Activated CD4-positive, alpha-beta T cell treated with anti-CD3 and anti-CD28 coated beads, Interleukin-10, Interleukin-2, amounts not matched to agents 100 ng/mL and 50 ng/mL, durations not matched to agents 16 hours and 8 hours (primary cell): ENCODE measurements around the gene LCNL1.

Experiments used
- DNase-seq: peaks from one replicate; pipeline ENCODE4 v3.0.0-alpha.2; 2020

Gene LCNL1

DNA sequence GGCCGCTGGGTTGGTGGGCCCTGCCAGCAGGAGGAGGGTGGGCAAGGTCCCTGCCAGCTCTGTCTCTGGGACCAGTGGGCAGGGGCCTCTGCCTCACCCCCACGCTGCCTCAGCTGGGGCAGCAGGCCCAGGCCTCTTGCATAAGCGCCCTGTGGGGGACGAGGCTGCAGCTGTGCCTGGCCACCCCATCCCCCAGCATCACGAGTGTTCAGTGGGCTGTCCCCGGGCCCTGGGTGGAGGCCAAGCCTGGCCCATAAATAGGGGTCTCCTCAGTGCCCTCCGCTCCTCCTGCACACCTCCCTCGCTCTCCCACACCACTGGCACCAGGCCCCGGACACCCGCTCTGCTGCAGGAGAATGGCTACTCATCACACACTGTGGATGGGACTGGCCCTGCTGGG is 5.6 kb upstream of the LCNL1 start, which contains the start of gene PTGDS:
Gene PTGDS, plus strand, starts transcription at position 282 of the 400 bp plus-strand sequence. Its CDS starts 75 bp downstream, at position 357.
- DNase-seq, result no peak

DNA sequence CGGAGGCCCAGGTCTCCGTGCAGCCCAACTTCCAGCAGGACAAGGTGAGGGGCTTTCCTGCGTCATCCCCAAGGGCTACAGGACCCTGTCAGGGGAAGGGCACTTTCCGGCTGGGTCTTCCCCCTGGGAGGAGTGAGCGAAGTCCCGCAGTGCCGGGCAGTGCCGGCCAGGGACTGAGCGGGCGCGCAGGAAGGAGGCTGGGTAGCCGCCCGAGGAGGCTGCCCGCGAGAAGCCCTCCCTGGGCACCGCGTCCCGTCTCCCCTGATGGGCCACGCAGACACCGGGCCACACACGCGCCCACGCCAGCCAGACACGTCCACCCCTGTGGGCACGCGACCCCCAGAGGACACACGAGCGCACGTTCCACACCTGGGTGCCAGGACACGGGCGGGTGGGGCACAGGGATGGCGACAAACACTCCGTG is 5.1 kb upstream of the LCNL1 start:
- no peak for DNase-seq

DNA sequence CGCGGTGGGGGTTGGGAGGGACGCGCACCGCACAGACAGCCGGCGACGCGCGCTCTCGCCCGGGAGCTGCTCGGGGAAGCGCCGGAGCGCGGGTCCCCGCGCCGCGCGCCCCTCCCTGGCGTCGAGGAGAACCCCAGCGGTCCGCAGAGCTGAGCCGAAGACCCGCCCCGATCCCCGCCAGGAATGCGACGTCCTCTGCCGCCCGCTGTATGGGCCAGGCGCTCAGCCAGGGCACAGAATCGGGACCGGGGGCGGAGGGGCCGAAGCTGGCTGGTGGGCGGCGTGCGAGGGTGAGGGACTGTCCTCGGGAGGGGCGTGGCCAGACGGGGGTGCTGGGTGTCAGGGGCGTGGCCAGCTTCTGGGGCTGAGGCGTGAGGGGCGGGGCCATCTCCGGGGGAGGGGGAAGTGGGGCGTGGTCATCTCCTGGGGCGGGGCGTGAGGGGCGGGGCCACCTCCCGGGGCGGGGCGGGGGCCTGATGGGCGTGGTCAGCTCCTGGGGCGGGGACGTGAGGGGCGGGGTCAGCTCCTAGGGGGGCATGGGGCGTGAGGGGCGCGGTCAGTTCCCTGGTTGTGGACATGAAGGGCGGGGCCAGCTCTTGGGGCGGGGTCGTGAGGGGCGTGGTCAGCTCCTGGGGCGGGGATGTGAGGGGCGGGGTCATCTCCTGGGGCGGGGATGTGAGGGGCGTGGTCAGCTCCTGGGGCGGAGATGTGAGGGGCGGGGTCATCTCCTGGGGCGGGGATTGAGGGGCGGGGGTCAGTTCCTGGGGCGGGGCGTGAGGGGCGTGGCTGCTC is 4.5 kb upstream of the LCNL1 start:
- DNase-seq, result peak; percentile 67

DNA sequence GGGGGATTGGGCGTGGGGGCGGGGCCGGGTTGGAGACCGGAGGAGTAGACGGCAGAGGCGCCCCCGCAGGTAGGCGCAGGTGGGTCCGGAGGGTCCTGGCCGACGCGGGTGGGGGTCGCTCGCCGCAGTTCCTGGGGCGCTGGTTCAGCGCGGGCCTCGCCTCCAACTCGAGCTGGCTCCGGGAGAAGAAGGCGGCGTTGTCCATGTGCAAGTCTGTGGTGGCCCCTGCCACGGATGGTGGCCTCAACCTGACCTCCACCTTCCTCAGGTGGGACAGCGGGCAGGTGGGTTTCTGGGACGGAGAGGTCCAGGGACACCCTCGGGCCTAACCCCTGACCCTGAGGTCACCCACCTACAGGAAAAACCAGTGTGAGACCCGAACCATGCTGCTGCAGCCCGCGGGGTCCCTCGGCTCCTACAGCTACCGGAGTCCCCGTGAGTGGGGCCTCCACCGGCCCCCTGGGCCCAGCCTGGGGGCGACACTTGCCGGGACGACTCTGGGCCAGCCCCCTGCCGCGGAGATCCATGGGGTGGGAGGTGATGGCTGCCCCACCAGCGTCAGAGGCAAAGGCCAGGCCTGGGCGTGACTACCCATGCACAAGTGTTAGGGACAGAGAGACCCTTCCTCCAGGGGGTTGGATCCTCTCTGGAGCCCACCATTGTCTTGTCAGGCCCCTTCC is 3.8 kb upstream of the LCNL1 start:
- DNase-seq, result no peak

DNA sequence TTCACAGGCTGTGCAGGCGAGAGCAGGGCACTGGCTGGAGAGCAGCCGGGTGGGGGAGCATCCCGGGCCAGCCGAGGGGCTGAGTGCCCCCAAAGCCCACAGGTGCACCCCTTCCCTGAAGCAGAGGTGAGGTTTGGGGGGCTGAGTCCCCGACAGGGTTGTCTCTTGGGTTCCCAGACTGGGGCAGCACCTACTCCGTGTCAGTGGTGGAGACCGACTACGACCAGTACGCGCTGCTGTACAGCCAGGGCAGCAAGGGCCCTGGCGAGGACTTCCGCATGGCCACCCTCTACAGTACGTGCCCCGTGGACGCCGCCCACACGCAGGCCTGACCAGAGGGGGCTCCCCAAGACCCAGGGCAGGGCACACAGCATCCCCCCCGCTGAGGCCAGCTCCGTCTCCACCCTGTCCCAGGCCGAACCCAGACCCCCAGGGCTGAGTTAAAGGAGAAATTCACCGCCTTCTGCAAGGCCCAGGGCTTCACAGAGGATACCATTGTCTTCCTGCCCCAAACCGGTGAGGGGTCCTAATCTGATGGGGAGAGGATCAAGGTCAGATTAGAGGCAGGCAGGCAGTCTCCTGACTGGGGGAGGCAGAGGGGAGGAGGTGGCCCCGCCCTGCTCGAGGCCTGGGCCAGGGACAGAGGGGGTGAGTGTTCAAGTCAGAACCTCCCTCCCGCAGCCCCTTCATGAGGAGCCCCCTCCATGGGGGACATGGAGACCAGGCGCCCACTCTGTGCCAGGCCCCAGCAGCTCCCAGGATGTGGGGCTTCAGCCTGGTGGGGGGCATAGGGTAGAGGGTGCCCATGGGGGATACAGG is 2.8 kb upstream of the LCNL1 start:
- no peak for DNase-seq

DNA sequence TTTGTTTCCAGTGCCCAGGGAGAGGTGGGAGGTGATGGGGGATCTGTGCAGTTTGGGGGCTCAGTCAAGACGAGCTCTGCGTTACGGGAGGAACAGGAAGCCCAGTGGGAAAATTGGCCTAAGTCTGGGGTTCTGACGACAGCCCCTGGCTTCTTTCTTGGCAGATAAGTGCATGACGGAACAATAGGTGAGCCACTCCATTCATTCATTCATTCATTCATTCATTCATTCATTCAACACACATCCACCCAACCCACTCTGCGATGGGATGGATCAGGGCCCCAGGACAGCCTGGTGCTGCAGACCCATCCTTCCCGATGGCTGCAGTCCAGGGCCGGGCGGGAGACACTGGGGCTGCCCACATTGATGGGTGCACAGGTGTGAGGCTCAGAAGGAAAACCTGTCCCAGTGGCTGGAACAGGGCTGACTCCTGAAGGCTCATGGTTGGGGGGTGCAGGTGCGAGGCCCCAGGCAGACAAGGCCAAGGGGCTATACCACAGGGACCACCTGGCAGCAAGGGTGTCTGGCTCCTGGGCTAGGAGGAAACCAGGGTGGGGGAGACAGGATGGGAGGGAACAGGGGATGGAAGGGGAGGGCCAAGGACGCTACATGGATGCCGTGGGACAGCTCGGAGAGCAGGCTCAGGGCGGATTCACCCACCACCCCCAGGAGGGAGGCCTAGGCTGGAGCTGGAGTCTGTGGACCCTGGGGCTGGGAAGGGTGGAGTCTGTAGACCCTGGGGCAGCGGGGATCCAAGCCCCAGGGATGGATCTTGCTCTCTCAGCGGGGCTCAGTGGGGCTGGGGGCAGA is 1.9 kb upstream of the LCNL1 start:
- DNase-seq, result no peak

DNA sequence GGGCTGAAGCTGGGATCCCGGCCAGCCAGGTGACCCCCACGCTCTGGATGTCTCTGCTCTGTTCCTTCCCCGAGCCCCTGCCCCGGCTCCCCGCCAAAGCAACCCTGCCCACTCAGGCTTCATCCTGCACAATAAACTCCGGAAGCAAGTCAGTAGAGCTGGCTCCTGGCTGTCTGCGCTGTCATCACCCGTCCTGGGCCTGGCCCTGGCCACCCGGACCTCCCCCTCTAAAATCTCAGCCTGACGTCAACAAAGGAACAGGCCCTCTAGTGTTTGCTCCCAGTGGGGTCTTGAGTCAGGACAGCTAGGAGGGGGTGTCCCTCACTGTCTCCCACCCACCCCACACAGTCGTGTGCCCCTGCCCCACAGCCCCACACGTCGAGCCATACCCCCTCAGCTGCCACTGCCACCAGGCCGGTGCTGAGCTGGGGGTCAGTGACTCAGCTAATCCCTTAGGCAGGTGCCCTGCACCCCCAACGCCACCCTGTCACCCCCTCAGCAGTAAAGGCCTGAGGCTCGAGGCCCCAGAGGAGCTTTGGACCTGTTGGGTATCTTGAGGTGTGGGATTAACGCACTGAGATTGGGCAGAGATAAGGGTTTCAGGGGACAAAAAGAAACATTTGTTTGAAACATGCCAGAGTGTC is 1.1 kb upstream of the LCNL1 start:
- no peak for DNase-seq

DNA sequence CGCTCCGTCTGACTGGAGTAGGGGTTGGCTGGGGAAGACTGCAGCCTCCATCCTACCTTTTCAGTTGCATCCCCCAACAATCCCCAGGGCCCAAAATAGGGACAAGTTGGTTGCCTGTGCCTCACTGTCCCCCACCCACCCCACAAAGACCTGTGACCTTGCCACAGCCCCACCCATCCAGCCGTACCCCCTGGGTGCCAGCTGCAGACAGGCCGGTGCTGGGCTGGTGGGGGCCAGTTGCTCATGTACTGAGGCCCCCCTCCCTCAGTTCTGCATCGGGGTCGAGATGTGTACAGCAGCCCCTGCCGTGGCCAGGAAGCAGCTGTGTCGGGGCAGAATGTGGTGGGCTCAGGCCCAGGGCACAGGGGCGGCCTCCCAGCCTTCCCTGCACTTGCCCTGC is 374 bp downstream of the LCNL1 start:
- no peak for DNase-seq

DNA sequence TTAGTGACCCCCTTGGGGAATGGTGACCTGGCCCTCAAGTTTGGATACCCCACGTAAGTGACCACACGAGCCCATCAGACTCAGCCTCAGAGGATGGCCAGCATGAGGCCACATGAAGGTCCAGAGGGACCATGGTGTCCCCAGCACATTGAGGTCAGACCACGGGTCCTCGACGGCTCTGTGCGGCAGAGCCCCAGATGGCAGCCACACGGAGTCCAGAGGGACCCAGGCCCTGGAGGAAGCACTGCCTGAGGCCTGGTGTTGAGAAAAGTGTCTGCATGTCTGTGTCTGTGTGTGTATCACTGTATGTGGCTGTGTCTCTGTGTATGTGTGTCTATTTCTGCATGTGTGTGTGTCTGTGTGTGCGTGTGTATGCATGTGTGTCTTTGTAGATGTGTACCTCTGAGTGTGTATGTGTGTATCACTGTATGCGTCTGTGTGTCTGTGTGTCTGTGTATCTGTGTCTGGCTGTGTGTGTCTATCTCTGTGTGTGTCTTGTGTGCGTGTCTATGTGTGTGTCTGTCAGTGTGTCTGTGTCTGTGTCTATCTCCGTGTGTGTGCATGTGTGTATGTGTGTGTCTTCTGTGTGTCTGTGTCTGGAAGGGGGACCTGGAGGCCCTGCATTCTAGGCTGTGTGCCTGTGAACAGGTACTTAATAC is 992 bp downstream of the LCNL1 start:
- no peak for DNase-seq

DNA sequence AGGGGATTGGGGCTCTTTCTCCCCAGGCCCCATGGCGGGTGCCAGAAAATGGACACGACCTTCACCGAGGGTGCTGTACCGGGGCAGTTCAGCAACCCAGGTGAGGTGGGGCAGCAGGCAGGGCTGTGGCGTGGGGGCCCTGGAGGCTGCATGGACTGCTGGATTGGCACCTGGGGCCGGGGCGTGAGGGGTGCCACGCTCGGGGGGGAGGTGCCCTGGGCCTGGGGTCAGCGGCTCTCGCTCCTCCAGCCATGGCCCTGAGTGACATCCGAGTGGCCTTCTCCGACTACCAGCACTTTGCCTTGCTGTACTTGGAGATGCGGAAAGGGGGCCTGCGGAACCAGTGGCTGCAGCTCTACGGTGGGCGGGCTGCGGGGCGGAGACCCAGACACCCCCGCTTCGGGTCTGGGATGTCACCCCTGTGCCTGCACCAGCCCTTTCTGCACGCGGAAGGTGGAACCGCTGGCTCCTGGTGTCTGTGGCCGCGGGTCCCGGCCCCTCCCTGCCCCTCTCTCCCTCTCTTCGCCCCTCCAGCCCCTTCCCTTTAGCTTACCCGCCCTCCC is 1.8 kb downstream of the LCNL1 start:
- DNase-seq, result no peak

DNA sequence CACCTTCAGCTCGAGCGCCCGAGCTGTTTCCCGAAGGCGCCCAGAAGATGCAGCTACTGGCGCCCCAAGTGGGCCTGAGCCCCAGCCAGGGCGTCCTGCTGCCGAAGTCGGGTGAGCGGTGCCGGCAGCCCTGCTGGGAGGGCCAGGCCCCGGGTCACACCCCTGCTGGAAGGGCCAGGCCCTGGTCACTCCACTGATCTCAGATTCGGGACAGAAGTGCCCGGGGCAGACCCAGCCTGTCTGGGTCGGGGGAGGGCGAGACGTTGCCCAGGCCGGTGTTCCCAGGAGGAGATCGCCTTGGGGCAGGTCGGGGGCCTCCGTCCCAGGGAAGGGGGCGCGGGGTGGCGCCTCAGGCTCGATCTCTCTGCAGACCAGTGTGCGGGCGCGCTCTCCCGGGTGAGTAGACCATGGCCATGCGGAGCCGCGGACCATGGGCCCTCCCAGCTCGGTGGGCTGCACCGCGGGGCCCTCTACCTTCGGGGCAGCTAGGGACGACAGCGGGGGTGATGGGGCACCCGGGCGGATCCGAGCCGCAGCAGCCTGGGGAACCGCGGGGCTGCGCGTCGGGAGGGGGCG is 2.3 kb downstream of the LCNL1 start:
- no peak for DNase-seq

DNA sequence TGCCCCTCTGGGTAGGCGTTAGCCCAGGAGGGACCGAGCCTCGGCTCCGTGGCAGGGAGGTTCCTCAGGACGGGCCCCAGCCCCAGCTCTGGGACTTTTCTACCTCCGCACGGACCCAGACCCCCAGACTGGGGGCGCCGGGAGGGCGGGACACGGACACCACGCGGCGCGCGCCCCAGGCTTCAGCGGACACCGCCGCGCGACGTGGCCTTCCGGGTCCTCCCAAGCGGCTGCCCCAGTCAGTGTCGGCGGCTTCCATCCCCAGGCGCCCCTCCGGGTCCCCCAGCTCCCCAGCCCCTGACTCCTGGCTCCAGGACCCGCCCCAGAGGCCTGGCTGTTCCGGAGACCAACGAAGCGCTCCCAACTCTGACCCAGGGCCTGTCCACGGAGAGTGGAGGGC is 3.1 kb downstream of the LCNL1 start:
- no peak for DNase-seq

DNA sequence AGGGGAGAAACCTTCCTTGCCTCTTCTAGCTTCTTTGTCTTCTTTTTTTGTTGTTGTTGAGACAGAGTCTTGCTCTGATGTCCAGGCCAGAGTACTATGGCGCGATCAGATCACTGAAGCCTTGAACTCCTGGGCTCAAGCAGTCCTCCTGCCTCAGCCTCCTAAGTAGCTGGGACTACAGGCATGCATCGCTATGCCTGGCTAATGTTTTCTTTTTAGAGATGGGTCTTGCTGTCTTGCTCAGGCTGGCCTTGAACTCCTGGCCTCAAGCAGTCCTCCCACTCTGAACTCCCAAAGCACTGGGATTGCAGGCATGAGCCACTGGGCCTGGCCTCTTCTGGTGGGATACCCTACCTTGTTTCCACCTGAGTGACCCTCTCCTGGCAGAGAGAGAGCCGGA is 6.1 kb downstream of the LCNL1 start:
- DNase-seq, result no peak

DNA sequence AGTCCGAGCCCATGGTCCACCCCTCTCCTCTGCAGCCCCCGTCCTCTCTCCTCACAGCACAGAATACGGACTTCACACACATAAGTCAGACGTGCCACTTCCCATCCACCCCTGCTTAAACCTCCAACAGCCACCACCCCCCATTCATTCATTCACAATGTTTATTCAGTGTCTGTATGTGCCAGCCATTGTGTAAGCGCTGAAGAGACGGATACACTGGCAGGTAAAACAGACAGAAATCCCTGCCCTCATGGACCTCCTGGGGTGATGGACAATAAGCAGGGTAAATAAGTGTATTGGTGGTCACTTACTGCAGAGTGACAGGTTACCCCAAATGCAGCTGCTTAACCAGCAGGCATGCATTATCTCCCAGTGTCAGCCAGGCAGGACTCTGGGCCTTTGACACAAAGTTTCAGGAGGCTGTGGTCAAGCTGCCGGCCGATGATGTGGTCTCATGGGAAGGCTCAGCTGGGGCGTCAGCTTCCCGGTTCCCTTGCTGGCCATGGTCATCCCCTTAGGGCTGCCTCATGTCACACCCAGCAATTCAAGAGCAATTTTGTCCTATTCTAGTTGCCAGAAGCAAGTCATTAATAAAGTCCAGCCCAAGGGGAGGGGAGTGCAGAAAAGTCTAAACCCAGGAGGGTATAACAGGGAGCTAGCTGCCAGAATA is 7.6 kb downstream of the LCNL1 start:
- DNase-seq, result no peak

DNA sequence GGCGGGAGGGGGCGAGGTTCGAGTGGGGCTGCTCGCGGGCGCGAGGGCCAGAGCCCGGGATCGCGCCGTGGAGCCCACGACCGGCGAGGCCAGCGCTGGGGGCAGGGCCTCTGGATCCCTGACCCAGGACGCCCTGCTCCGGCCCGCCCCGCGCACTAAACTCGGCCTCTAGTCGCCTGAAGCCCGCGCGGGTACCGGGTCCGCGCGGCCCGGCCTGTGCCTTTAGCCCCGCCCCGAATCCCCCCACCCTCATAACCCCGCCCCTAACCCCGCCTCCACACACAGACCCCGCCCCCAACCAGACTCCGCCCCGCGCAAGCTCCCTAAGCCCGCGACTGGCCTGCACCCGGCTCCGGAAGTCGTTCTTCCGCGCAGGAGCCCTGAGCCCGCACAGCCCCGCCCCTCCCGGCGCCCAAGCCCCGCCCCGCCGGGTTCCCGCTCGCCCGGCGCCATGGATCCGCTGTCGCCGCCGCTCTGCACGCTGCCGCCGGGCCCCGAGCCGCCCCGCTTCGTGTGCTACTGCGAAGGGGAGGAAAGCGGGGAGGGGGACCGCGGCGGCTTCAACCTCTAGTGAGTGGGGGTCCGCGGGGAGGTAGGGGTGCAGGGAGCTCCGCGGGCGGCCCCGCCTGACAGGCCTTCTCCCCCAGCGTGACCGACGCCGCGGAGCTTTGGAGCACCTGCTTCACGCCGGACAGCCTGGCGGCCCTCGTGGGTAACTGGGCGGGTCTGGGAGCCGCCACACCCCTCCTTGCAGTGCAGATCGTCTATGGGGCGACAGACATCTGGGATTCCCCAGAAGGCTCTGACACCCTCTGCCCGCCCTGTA is 9.4 kb downstream of the LCNL1 start, which contains the start of gene PAXX:
Gene PAXX, plus strand, starts transcription at position 430 of the 826 bp plus-strand sequence. Its CDS starts 22 bp downstream, at position 452.
- DNase-seq, result peak; percentile 97

DNA sequence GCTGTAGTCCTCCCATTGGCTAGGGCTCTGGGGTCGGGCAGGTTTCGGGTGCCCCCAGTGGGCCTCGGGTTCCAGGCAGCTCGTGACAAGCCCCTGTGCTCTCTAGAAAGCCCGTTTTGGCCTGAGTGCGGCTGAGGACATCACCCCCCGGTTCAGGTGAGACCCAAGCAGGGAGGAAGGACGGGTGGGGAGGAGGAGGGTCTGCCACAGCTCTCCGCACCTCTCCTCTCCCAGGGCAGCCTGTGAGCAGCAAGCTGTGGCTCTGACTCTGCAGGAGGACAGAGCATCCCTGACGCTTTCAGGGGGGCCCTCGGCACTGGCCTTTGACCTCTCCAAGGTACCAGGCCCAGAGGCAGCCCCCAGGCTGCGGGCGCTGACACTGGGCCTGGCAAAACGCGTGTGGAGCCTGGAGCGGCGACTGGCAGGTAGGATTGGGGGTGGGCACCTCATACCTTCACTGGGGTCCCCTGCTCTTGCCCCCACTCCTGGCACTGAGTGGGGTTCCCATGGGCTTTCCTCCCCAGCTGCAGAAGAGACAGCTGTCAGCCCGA is 10.1 kb downstream of the LCNL1 start:
- DNase-seq, result no peak

DNA sequence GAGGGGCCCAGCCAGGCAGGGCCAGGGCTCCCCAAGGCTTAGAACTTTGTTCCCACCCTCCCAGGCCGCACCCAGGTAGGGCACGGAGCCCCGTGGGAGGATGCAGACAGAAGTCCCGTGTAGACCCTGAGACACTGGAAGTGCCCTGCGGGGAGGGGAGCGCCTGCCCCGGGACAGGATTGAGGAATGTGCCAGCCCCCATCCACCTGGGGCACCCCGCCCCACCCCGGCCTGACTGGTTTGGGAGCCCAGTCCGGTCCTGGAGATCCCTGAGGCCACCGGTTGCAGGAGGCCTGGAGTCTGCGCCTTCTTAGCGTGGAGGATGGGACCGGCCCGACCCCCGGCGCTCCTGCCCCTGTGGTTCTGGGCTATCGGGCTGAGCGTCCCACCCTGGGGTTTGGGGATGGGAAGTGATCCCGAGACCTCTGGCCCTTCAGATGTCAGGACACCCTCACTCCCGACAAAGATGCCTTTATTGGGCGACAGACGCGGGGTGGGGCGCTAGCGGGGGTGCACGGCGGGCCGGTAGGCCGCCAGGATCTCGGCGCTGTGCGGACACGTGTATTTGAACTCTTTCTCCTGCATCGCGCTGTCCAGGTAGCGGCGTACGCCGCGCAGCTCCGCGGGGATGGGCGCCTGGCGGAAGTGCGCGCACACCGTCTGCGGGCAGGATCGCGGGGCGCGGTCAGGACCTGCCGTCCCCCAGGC is 11.5 kb downstream of the LCNL1 start:
- no peak for DNase-seq

DNA sequence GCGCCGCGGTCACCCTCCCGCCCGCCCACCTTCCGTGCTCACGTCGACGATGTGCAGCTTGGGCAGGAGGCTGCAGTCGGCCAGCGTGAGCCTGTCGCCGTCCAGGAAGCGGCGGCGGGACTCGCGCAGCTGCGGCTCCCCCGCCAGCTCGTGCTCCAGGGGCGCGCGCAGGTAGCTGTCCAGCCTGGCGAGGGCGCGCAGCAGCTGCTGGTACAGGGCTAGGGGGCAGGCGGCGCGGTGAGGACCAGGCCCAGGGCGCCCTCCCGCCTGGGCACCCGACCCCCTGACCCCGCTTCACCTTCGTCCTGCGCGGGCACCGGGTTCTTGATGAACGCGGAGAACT is 12.1 kb downstream of the LCNL1 start:
- DNase-seq, result no peak
